ENCODE measurements around the gene DNAH6.

The DNAH6 gene

DNA sequence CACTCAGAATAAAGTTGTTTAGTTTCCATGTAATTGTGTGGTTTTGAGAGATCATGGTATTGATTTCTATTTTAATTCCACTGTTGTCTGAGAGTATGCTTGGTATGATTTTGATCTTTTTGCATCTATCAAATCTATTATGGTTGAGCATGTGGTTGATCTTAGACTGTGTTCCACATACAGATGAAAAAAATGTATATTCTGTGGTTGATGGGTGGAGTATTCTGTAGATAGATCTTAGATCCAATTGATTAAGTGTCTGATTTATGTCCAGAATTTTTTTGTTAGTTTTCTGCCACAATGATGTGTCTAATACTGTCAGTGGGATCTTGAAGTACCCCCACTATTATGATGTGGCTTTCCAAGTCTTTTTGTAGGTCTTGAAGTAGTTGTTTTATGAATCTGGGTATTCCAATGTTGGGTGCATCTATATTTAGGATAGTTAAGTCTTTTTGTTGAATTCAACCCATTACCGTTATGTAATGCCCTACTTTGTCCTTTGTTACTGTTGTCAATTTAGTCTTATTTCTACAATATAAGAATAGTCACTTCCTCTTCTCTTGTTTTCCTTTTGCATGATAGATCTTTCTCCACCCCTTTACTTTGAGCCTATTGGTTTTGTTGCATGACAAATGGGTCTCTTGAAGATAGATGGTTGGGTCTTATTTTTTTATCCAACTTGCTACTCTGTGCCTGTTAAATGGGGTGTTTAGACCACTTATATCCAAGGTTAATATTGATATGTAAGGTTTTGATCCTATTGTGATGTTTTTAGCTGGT lies 262.8 kb downstream of the DNAH6 start:
- TF ChIP-seq, protein P1, sequence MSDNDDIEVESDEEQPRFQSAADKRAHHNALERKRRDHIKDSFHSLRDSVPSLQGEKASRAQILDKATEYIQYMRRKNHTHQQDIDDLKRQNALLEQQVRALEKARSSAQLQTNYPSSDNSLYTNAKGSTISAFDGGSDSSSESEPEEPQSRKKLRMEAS (IDR thresholded peaks at IDR 0.05; ENCODE audit: low read depth, low read length), result no peak
- DNase-seq (ENCODE audit: low read depth), result no peak
- H3K4me3 ChIP-seq (ENCODE audit: low read depth, low read length), result no peak overlapping the region

DNA sequence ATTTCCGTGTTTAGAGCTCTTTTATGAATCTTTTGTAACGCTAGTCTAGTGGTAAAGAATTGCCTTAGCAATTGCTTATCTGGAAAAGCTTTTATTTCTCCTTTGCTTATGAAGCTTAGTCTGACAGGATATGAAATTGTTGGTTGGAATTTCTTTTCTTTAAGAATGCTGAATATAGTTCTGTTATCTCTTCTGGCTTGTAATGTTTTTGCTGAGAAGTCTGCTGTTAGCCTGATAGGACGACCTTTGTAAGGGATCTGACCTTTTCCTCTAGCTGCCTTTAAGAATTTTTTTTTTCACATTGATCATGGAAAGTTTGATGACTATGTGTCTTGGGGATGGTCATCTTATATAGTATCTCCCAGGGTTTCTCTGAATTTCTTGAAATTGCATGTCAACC lies 263.5 kb downstream of the DNAH6 start:
- TF ChIP-seq, protein P2, sequence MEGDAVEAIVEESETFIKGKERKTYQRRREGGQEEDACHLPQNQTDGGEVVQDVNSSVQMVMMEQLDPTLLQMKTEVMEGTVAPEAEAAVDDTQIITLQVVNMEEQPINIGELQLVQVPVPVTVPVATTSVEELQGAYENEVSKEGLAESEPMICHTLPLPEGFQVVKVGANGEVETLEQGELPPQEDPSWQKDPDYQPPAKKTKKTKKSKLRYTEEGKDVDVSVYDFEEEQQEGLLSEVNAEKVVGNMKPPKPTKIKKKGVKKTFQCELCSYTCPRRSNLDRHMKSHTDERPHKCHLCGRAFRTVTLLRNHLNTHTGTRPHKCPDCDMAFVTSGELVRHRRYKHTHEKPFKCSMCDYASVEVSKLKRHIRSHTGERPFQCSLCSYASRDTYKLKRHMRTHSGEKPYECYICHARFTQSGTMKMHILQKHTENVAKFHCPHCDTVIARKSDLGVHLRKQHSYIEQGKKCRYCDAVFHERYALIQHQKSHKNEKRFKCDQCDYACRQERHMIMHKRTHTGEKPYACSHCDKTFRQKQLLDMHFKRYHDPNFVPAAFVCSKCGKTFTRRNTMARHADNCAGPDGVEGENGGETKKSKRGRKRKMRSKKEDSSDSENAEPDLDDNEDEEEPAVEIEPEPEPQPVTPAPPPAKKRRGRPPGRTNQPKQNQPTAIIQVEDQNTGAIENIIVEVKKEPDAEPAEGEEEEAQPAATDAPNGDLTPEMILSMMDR (IDR thresholded peaks at IDR 0.05; ENCODE audit: low read depth, low read length), result no peak
- TF ChIP-seq MYC (IDR thresholded peaks at IDR 0.05; ENCODE audit: low read depth, low read length) (no peak), POLR2A (IDR thresholded peaks at IDR 0.05; ENCODE audit: extremely low read depth, insufficient read length) (no peak)
- TF ChIP-seq, protein P1 (IDR thresholded peaks at IDR 0.05; ENCODE audit: low read depth, low read length), result no peak
- H3K4me3 ChIP-seq (ENCODE audit: low read depth, low read length), result no peak overlapping the region
- DNase-seq (ENCODE audit: low read depth), result no peak

DNA sequence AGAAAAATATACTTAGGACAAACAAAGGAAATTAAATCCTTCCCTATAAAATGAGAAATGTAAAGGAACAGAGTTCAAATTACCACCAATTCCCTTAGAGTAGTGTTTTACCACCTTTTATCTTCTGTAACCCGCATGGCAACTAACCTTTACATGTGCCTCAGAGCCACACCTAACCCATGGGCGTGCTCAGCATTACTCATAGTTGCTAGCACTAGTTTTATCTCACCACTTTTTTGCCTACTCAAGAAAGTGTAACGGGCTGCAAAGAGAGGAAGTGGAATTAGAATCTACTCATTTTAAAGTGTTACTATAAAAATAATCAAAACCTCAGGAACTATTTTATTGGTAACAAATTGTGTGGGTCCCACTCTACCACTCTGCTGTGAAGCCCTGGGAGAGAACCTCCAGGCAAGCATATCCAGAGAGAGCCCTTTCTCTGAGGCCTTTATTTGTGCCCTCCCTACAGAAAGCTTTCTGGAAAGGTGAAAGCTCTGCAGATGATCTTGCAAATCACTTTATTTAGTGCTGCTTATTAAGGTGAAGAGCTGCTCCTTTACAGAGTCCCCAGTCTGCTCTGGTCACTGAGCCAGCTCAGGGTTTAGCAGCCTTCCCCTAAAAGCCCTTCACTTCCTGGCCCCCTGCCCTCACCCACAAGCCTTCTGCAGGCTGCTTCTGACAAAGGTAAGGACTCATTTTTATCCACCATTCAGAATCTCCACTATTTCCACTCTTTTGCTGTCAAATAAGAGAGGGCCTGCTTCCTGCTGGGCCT lies 265.8 kb downstream of the DNAH6 start:
- TF ChIP-seq MYC (IDR thresholded peaks at IDR 0.05; ENCODE audit: low read depth, low read length) (no peak), POLR2A (IDR thresholded peaks at IDR 0.05; ENCODE audit: extremely low read depth, insufficient read length) (no peak)
- TF ChIP-seq, protein P2 (IDR thresholded peaks at IDR 0.05; ENCODE audit: low read depth, low read length), result no peak
- TF ChIP-seq, protein P1 (IDR thresholded peaks at IDR 0.05; ENCODE audit: low read depth, low read length), result no peak
- no peak overlapping the region for H3K4me3 ChIP-seq (ENCODE audit: low read depth, low read length)
- no peak for DNase-seq (ENCODE audit: low read depth)

DNA sequence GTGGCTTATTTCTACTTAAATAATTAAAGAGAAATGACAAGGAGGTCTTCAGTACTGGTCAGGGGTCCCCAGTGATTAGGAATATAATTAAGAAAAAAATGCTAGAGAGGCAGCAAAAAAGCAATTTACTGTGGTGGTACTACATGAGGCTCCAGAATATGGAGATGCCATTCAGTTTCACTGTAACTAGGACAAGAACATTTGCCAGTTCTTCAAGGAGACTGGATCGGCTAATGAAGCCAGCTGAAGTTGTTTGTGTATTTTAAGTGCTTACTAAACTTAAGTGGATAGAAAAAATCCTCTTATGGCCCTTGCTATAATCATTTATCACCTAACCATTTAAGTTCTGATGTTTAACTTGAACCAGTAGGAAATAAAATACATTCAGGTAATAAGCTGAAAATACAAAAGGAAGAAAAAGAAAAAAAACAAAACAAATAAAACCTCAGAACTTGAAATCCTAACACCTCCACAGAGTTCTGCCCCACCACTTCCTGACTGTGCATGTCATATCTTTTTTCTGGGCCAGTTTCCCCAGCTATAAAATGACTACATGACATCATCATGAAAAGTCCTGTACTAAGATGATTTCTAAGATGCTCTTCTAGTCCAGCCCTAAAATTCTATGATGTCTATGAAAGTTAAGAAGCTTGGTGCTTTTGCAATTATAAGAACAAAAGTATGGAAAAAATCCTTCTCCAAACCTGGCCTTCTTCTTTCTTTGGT lies 266.6 kb downstream of the DNAH6 start:
- TF ChIP-seq, protein P1 (IDR thresholded peaks at IDR 0.05; ENCODE audit: low read depth, low read length), result no peak
- no peak for TF ChIP-seq POLR2A (IDR thresholded peaks at IDR 0.05; ENCODE audit: extremely low read depth, insufficient read length)
- TF ChIP-seq, protein P2 (IDR thresholded peaks at IDR 0.05; ENCODE audit: low read depth, low read length), result no peak
- no peak for TF ChIP-seq MYC (IDR thresholded peaks at IDR 0.05; ENCODE audit: low read depth, low read length)
- DNase-seq (ENCODE audit: low read depth), result no peak
- H3K4me3 ChIP-seq (ENCODE audit: low read depth, low read length), result no peak overlapping the region

DNA sequence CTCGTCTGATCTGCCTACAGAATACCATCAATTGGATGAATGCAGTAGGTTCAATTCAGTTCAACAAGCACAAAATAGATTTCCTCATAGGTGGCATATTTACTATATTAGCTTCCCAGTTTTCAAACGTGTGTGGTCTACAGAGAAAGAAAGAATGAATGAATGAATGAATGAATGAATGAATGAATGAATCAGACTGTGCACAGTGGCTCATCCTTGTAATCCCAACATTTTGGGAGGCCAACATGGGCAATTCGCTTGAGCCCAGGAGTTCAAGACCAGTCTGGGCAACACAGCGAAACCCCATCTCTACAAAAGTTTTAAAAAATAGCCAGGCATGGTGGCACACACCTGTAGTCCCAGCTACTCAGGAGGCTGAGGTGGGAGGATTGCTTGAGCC lies 269.7 kb downstream of the DNAH6 start:
- no peak for DNase-seq (ENCODE audit: low read depth)
- TF ChIP-seq, protein P1 (IDR thresholded peaks at IDR 0.05; ENCODE audit: low read depth, low read length), result no peak
- TF ChIP-seq, protein P2 (IDR thresholded peaks at IDR 0.05; ENCODE audit: low read depth, low read length), result no peak
- TF ChIP-seq POLR2A (IDR thresholded peaks at IDR 0.05; ENCODE audit: extremely low read depth, insufficient read length), result no peak
- no peak for TF ChIP-seq MYC (IDR thresholded peaks at IDR 0.05; ENCODE audit: low read depth, low read length)
- no peak overlapping the region for H3K4me3 ChIP-seq (ENCODE audit: low read depth, low read length)

Data from NB4 (cell line).